ENCODE data around the gene XPNPEP3. TPM values are rescaled to one million over a fixed set of nuclear protein-coding genes. Genes with fewer than 3 reads are reported as not detected.
"Not testable (repeated sequence)": the region's sequence is repeated elsewhere in the genome, so short reads cannot be mapped to it uniquely, and the experiment has no call there.

XPNPEP3 gene
- total and polyA plus RNA-seq, 3 experiments from 2014 or later, result 9.1 to 19.6 (median 18.7) TPM

DNA sequence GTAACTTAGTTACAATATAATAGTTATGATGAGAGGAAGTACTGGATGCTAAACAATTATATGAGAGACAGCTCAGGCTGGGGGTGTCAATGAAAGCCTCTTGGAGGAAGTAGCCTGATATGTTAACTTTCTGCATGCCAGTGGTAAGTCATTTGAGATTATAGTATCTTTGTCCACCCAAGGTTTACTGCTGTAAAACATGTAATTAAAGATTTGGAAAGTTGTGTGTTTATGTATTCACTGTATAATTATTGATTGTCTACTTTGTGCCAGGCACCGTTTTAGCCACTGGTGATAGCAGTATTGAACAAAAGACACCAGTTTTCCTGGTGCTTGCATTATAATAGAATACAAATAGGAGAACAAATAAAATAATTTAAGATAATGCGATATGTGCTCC is 5.6 kb downstream of the XPNPEP3 start:
- H3K4me3 Mint-ChIP-seq, result no peak overlapping the region
- Histone ChIP-seq H3K4me1 (ENCODE audit: insufficient read depth, low read length) (peaks cover 12% of the 10 kb centered on the region), H3K27ac (ENCODE audit: low read depth, low read length) (no peak overlapping the region), H3K27me3 (ENCODE audit: insufficient read depth, low read length, poor library complexity, severe bottlenecking) (no peaks in the 10 kb centered on the region), H3K4me3 (ENCODE audit: low read length) (no peak overlapping the region), H3K36me3 (ENCODE audit: insufficient read depth, low read length) (no peaks in the 10 kb centered on the region), H3K9me3 (ENCODE audit: low read length) (no peaks in the 10 kb centered on the region)
- H3K36me3 Mint-ChIP-seq, result peaks cover 0 to 19% (median 12%) of the 10 kb centered on the region in 3 donors
- H3K27ac Mint-ChIP-seq, result peak overlapping the region in 2 of 8 donors; percentile 35 to 79
- no peaks in the 10 kb centered on the region for H3K9me3 Mint-ChIP-seq
- ChIA-PET CTCF (no interaction called here), POLR2A (no interaction called here)
- H3K4me1 Mint-ChIP-seq, result peaks cover 27 to 54% (median 36%) of the 10 kb centered on the region in 3 donors
- no peaks in the 10 kb centered on the region for H3K27me3 Mint-ChIP-seq
- no peak for DNase-seq

DNA sequence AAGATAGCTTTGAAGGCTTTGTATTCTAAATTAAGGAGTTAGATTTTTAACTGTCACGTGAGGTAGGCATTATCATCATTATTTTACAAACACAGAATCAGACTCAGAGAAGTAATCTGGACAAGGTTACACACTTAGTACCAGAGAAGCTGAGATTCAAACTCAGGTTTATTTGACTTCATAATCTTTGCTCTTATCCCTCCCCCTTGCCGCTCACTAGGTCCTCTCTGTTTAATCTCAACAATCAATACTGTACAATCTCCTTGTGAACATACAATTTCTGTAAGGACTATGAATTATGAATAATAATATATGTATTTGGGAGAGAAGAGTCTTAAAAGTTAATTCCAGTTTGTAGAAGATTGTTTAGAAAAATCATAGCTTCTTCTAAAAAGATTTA is 10.2 kb downstream of the XPNPEP3 start:
- H3K4me1 ChIP-seq (ENCODE audit: insufficient read depth, low read length), result peaks cover 4% of the 10 kb centered on the region
- no peak for DNase-seq
- no peak overlapping the region for H3K4me3 Mint-ChIP-seq
- no peak overlapping the region for H3K27ac ChIP-seq (ENCODE audit: low read depth, low read length)
- no peaks in the 10 kb centered on the region for H3K27me3 ChIP-seq (ENCODE audit: insufficient read depth, low read length, poor library complexity, severe bottlenecking)
- peaks cover 10 to 31% (median 14%) of the 10 kb centered on the region in 3 donors for H3K4me1 Mint-ChIP-seq
- no peaks in the 10 kb centered on the region for H3K27me3 Mint-ChIP-seq
- no peaks in the 10 kb centered on the region for H3K9me3 Mint-ChIP-seq
- peak overlapping the region in 1 of 8 donors; percentile 95 for H3K27ac Mint-ChIP-seq
- peaks cover 4 to 25% (median 8%) of the 10 kb centered on the region in 3 donors for H3K36me3 Mint-ChIP-seq
- POLR2A ChIA-PET, result no interaction called here
- H3K36me3 ChIP-seq (ENCODE audit: insufficient read depth, low read length), result no peaks in the 10 kb centered on the region
- no peak overlapping the region for H3K4me3 ChIP-seq (ENCODE audit: low read length)
- H3K9me3 ChIP-seq (ENCODE audit: low read length), result no peaks in the 10 kb centered on the region
- CTCF ChIA-PET, result interaction anchor here (0.7 to 1.3 kb wide), 4 partner anchors 10 to 736 kb away, joined by 3 to 9 read pairs (median 3); partner anchors contain the start of genes ST13 and XPNPEP3

DNA sequence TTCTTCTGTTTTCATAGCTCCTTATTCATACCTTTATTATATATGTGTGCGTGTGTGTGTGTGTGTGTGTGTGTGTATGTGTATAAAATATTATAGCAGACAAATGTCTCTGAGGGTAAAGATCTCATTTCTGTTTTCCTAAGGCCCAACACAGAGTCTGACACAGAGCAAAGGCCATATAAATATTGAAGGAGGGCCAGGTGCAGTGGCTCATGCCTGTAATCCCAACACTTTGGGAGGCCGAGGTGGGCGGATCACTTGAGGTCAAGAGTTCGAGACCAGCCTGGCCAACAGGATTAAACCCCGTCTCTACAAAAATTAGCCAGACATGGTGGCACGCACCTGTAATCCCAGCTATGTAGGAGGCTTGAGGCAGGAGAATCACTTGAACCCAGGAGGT is 11.4 kb downstream of the XPNPEP3 start:
- H3K27me3 ChIP-seq (ENCODE audit: insufficient read depth, low read length, poor library complexity, severe bottlenecking); H3K27me3 Mint-ChIP-seq; H3K4me3 ChIP-seq (ENCODE audit: low read length); H3K9me3 ChIP-seq (ENCODE audit: low read length); H3K36me3 ChIP-seq (ENCODE audit: insufficient read depth, low read length); DNase-seq; H3K4me1 ChIP-seq (ENCODE audit: insufficient read depth, low read length); H3K9me3 Mint-ChIP-seq; H3K27ac ChIP-seq (ENCODE audit: low read depth, low read length); H3K4me3 Mint-ChIP-seq: not testable (repeated sequence)
- Mint-ChIP-seq H3K36me3 (peaks cover 4 to 24% (median 8%) of the 10 kb centered on the region in 3 donors), H3K27ac (peak overlapping the region in 1 of 8 donors; percentile 38), H3K4me1 (peaks cover 9 to 23% (median 9%) of the 10 kb centered on the region in 3 donors)
- CTCF ChIA-PET, result interaction anchor here (0.5 kb wide), 1 partner anchor 547 kb away, joined by 4 read pairs; no protein-coding TSS in a partner anchor
- POLR2A ChIA-PET, result interaction anchor here (1.0 kb wide), 1 partner anchor 12 kb away, joined by 4 read pairs; the partner anchor contains the start of gene ST13

DNA sequence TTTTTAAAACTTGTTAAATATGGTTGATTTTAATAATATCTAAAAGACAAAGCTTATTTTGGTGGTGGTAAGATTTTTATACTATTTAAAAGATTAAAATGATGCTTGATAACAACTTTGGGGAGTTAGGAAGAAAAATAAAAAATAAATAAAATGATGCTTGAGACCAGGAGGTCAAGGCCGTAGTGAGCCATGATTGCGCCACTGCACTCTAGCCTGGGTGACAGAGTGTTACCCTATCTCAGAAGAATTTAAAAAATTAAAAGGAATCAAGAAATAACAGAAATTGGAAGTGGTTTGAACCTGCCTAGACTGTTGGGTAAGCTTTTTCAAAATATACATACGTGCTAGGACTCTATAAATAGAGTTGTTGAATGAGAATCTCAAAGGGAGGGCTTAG is 17.1 kb downstream of the XPNPEP3 start:
- Histone ChIP-seq H3K27ac (ENCODE audit: low read depth, low read length) (no peak overlapping the region), H3K4me1 (ENCODE audit: insufficient read depth, low read length) (no peaks in the 10 kb centered on the region), H3K4me3 (ENCODE audit: low read length) (no peak overlapping the region), H3K36me3 (ENCODE audit: insufficient read depth, low read length) (no peaks in the 10 kb centered on the region), H3K9me3 (ENCODE audit: low read length) (no peaks in the 10 kb centered on the region), H3K27me3 (ENCODE audit: insufficient read depth, low read length, poor library complexity, severe bottlenecking) (no peaks in the 10 kb centered on the region)
- peaks cover 4 to 43% (median 12%) of the 10 kb centered on the region in 3 donors for H3K36me3 Mint-ChIP-seq
- CTCF ChIA-PET, result no interaction called here
- no peaks in the 10 kb centered on the region for H3K4me1 Mint-ChIP-seq
- H3K4me3 Mint-ChIP-seq, result no peak overlapping the region
- H3K9me3 Mint-ChIP-seq, result no peaks in the 10 kb centered on the region
- H3K27me3 Mint-ChIP-seq, result no peaks in the 10 kb centered on the region
- no peak for DNase-seq
- no peak overlapping the region for H3K27ac Mint-ChIP-seq
- POLR2A ChIA-PET, result no interaction called here

DNA sequence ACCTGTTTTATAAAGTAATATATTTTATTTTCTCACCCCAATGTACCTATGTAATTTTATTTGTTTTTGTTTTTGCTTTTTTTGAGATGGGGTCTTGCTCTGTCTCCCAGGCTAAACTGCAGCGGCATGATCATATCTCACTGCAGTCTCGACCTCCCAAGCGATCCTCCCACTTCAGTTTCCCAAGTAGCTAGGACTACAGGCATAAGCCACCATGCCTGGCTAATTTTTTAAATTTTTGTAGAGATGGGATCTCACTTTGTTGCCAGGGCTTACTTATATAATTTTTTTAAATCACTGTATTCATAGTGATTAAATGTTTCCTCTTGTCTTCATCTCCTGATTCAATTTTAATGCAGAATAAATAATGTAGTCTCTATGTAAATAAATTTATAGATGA is 18.2 kb downstream of the XPNPEP3 start:
- H3K27me3 ChIP-seq (ENCODE audit: insufficient read depth, low read length, poor library complexity, severe bottlenecking), result no peaks in the 10 kb centered on the region
- no peaks in the 10 kb centered on the region for H3K4me1 Mint-ChIP-seq
- peaks cover 4 to 41% (median 10%) of the 10 kb centered on the region in 3 donors for H3K36me3 Mint-ChIP-seq
- no peaks in the 10 kb centered on the region for H3K27me3 Mint-ChIP-seq
- H3K27ac ChIP-seq (ENCODE audit: low read depth, low read length), result no peak overlapping the region
- no peaks in the 10 kb centered on the region for H3K4me1 ChIP-seq (ENCODE audit: insufficient read depth, low read length)
- H3K4me3 Mint-ChIP-seq, result no peak overlapping the region
- H3K9me3 Mint-ChIP-seq, result no peaks in the 10 kb centered on the region
- H3K4me3 ChIP-seq (ENCODE audit: low read length), result no peak overlapping the region
- H3K27ac Mint-ChIP-seq, result no peak overlapping the region
- H3K9me3 ChIP-seq (ENCODE audit: low read length), result no peaks in the 10 kb centered on the region
- CTCF ChIA-PET, result no interaction called here
- no peak for DNase-seq
- H3K36me3 ChIP-seq (ENCODE audit: insufficient read depth, low read length), result no peaks in the 10 kb centered on the region
- POLR2A ChIA-PET, result no interaction called here

DNA sequence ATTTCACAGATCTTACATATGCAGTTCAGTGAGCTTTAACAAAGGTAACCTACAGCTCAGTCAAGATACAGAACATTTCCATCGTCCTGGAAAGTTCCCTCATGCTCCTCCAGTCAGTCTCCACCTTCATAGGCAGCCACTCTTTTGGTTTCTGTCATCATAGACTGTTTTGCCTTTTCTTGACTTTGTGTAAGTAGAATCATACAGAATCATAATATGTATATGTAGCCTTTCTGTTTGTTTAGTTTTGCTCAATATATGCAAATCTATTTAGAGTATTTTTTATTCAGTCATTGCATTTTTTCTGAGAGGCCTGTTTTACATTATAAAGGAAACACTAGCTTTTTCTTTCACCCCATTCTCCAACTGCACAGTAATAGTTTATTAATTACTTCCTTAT is 20.0 kb downstream of the XPNPEP3 start:
- H3K27me3 ChIP-seq (ENCODE audit: insufficient read depth, low read length, poor library complexity, severe bottlenecking), result no peaks in the 10 kb centered on the region
- H3K9me3 ChIP-seq (ENCODE audit: low read length), result no peaks in the 10 kb centered on the region
- no peak for DNase-seq
- Mint-ChIP-seq H3K4me3 (no peak overlapping the region), H3K4me1 (no peaks in the 10 kb centered on the region), H3K27me3 (no peaks in the 10 kb centered on the region), H3K9me3 (no peaks in the 10 kb centered on the region), H3K36me3 (peaks cover 0 to 38% (median 14%) of the 10 kb centered on the region in 3 donors), H3K27ac (no peak overlapping the region)
- no peak overlapping the region for H3K27ac ChIP-seq (ENCODE audit: low read depth, low read length)
- peaks cover 4% of the 10 kb centered on the region for H3K36me3 ChIP-seq (ENCODE audit: insufficient read depth, low read length)
- CTCF ChIA-PET, result interaction anchor here (0.6 kb wide), 1 partner anchor 417 kb away, joined by 3 read pairs; no protein-coding TSS in a partner anchor
- POLR2A ChIA-PET, result no interaction called here
- no peak overlapping the region for H3K4me3 ChIP-seq (ENCODE audit: low read length)
- no peaks in the 10 kb centered on the region for H3K4me1 ChIP-seq (ENCODE audit: insufficient read depth, low read length)

DNA sequence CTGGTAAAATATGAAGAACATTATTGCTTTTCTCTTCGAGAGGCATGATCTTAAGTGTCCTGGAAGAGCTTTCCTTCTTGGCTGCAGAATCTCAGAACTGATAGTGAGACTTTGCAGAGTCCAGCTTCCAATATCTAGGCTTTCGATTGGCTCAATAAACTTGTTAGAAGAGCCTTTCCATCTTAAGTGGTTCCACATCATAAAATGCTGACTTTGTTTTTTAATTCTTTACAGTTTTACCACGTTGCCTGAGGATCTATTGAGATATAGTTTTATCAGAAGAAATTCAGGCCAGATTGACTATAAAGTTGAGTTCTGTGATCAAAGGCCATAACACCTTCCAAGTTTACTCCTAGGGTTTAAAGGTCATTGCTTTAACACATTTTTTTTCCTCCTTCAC is 20.5 kb downstream of the XPNPEP3 start:
- Mint-ChIP-seq H3K4me3 (no peak overlapping the region), H3K27me3 (no peaks in the 10 kb centered on the region), H3K9me3 (no peaks in the 10 kb centered on the region), H3K27ac (no peak overlapping the region), H3K36me3 (peaks cover 0 to 39% (median 13%) of the 10 kb centered on the region in 3 donors), H3K4me1 (no peaks in the 10 kb centered on the region)
- Histone ChIP-seq H3K4me3 (ENCODE audit: low read length) (no peak overlapping the region), H3K9me3 (ENCODE audit: low read length) (no peaks in the 10 kb centered on the region), H3K27ac (ENCODE audit: low read depth, low read length) (no peak overlapping the region), H3K27me3 (ENCODE audit: insufficient read depth, low read length, poor library complexity, severe bottlenecking) (no peaks in the 10 kb centered on the region), H3K4me1 (ENCODE audit: insufficient read depth, low read length) (no peaks in the 10 kb centered on the region), H3K36me3 (ENCODE audit: insufficient read depth, low read length) (peaks cover 6% of the 10 kb centered on the region)
- no peak for DNase-seq
- ChIA-PET CTCF (no interaction called here), POLR2A (no interaction called here)

DNA sequence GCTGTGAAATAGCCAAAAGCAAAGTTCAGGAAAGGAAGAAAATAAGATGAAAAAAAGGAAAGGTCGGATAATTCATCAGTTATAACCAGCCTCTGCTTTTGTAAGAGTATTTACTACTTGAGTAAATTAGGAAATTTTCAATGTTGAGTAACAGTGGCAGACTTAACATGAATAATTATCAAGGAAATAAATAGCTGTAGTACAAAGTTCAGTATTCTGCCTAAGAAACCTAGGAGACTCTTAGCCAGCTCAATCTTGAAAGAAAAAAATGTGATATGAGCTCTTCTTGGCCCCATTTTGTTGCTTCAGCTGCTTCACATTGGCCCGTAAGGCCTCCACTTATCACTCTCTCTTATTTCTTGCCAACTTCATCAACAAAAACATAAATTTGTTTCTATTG is 22.0 kb downstream of the XPNPEP3 start:
- H3K4me3 Mint-ChIP-seq, result no peak overlapping the region
- H3K9me3 Mint-ChIP-seq, result no peaks in the 10 kb centered on the region
- Histone ChIP-seq H3K4me3 (ENCODE audit: low read length) (no peak overlapping the region), H3K9me3 (ENCODE audit: low read length) (no peaks in the 10 kb centered on the region), H3K27ac (ENCODE audit: low read depth, low read length) (no peak overlapping the region), H3K36me3 (ENCODE audit: insufficient read depth, low read length) (peaks cover 15% of the 10 kb centered on the region), H3K27me3 (ENCODE audit: insufficient read depth, low read length, poor library complexity, severe bottlenecking) (no peaks in the 10 kb centered on the region), H3K4me1 (ENCODE audit: insufficient read depth, low read length) (no peaks in the 10 kb centered on the region)
- ChIA-PET POLR2A (no interaction called here), CTCF (no interaction called here)
- no peak overlapping the region for H3K27ac Mint-ChIP-seq
- H3K4me1 Mint-ChIP-seq, result no peaks in the 10 kb centered on the region
- H3K36me3 Mint-ChIP-seq, result peaks cover 0 to 45% (median 13%) of the 10 kb centered on the region in 3 donors
- H3K27me3 Mint-ChIP-seq, result no peaks in the 10 kb centered on the region
- no peak for DNase-seq

Data from CD8-positive, alpha-beta memory T cell (primary cell).